IMR-90 (cell line): ENCODE measurements around the gene ALLC. TPM values are rescaled to one million over a fixed set of nuclear protein-coding genes. Genes with fewer than 3 reads are reported as not detected.

Experiments used
- ATAC-seq: fragments of 200-7000 bp; cut with Tn5 transposase; 2 replicates; pipeline ENCODE4 v1.9.1; 2020; ENCODE audit warnings: low read depth, mild to moderate bottlenecking, moderate library complexity
- BruUV-seq: library from RNA; stranded (reverse); fragments of 400-500 nt; replicated peaks from 2 replicates; lab custom pipeline; 2021; lab: Mats Ljungman, UMichigan
- CTCF ChIA-PET: fragments of 300-600 bp; formaldehyde crosslinking; extraction: SDS; loops from one replicate; lab custom pipeline; 2021; ENCODE audit warnings: antibody characterized with exemption; lab: Yijun Ruan, JAX
- POLR2A ChIA-PET: fragments of 300-600 bp; sonication (Branson Sonifier 250); formaldehyde crosslinking; loops from one replicate; lab custom pipeline; 2022; ENCODE audit warnings: antibody characterized with exemption; ENCODE audit not compliant: unreplicated experiment; lab: Charles Lee
- DNase-seq: peaks from one replicate; pipeline ENCODE4 v3.0.0; 2013
- H2AFZ ChIP-seq: replicated peaks from 2 replicates; pipeline ENCODE3; 2013; ENCODE audit warnings: low read length, mild to moderate bottlenecking; ENCODE audit not compliant: poor library complexity
- H2AK5ac ChIP-seq: 2 replicates; pipeline ENCODE4 v1.6.1; 2013; ENCODE audit warnings: low read depth, low read length, inconsistent platforms
- H2AK9ac ChIP-seq: replicated peaks from 2 replicates; pipeline ENCODE3; 2013; ENCODE audit warnings: mild to moderate bottlenecking, low read depth, low read length, moderate library complexity; ENCODE audit not compliant: poor library complexity
- H2BK120ac ChIP-seq: 2 replicates; pipeline ENCODE4 v1.6.1; 2013; ENCODE audit warnings: low read depth, low read length, inconsistent platforms
- H2BK15ac ChIP-seq: 3 replicates; pipeline ENCODE4 v1.6.1; 2013; ENCODE audit warnings: low read depth, low read length, inconsistent platforms
- H2BK20ac ChIP-seq: 2 replicates; pipeline ENCODE4 v1.6.1; 2013; ENCODE audit warnings: low read depth, mild to moderate bottlenecking, inconsistent platforms, low read length, moderate library complexity
- H2BK5ac ChIP-seq: 2 replicates; pipeline ENCODE4 v1.6.1; 2013; ENCODE audit warnings: mild to moderate bottlenecking, low read depth, low read length, inconsistent platforms; ENCODE audit not compliant: poor library complexity, severe bottlenecking
- H3K14ac ChIP-seq: replicated peaks from 2 replicates; pipeline ENCODE4 v1.6.1; 2013; ENCODE audit warnings: low read depth, low read length, inconsistent platforms
- H3K18ac ChIP-seq: 2 replicates; pipeline ENCODE4 v1.6.1; 2013; ENCODE audit warnings: low read depth, low read length, control low read depth
- H3K23ac ChIP-seq: 2 replicates; pipeline ENCODE4 v1.6.1; 2013; ENCODE audit warnings: low read depth, low read length, inconsistent platforms
- H3K27ac ChIP-seq: 2 replicates; pipeline ENCODE4 v1.5.1; 2013; ENCODE audit warnings: mild to moderate bottlenecking, control low read depth, low read length; ENCODE audit not compliant: insufficient read depth
- H3K27me3 ChIP-seq: 2 replicates; pipeline ENCODE4 v1.6.1; 2013; ENCODE audit warnings: low read length; ENCODE audit not compliant: control insufficient read depth, insufficient read depth
- H3K36me3 ChIP-seq: 2 replicates; pipeline ENCODE4 v1.6.1; 2013; ENCODE audit warnings: low read length, mixed read lengths; ENCODE audit not compliant: control insufficient read depth, insufficient read depth
- H3K4ac ChIP-seq: 2 replicates; pipeline ENCODE4 v1.6.1; 2013; ENCODE audit warnings: low read depth, low read length, inconsistent platforms
- H3K4me1 ChIP-seq: 2 replicates; pipeline ENCODE4 v1.6.1; 2013; ENCODE audit warnings: low read length, mixed read lengths; ENCODE audit not compliant: control insufficient read depth, insufficient read depth
- H3K4me2 ChIP-seq: 2 replicates; pipeline ENCODE4 v1.6.1; 2013; ENCODE audit warnings: low read depth, mild to moderate bottlenecking, control low read depth, low read length, moderate library complexity
- H3K4me3 ChIP-seq: 2 replicates; pipeline ENCODE4 v1.5.1; 2013; ENCODE audit warnings: low read depth, mild to moderate bottlenecking, control low read depth, low read length, moderate library complexity; ENCODE audit not compliant: insufficient read depth
- H3K56ac ChIP-seq: 2 replicates; pipeline ENCODE4 v1.6.1; 2013; ENCODE audit warnings: low read length, inconsistent platforms; ENCODE audit not compliant: insufficient read depth; ENCODE audit errors: extremely low read depth
- H3K79me1 ChIP-seq, 2 experiments: 2 replicates each; pipeline ENCODE4 v1.6.1; 2013; ENCODE audit warnings: low read length in 2 of 2, inconsistent platforms in 1 of 2, low read depth in 1 of 2
- H3K9ac ChIP-seq: 2 replicates; pipeline ENCODE4 v1.6.1; 2013; ENCODE audit warnings: low read depth, low read length, control low read depth
- H3K9me1 ChIP-seq: 2 replicates; pipeline ENCODE4 v1.6.1; 2013; ENCODE audit warnings: low read length, inconsistent platforms; ENCODE audit not compliant: insufficient read depth
- H3K9me3 ChIP-seq: 2 replicates; pipeline ENCODE4 v1.6.1; 2013; ENCODE audit warnings: low read length; ENCODE audit not compliant: control insufficient read depth, insufficient read depth
- H4K20me1 ChIP-seq: 2 replicates; pipeline ENCODE4 v1.6.1; 2013; ENCODE audit warnings: low read length, inconsistent platforms; ENCODE audit not compliant: insufficient read depth
- H4K5ac ChIP-seq: 2 replicates; pipeline ENCODE4 v1.6.1; 2013; ENCODE audit warnings: mild to moderate bottlenecking, low read depth, low read length, control low read depth
- H4K8ac ChIP-seq, 2 experiments: 2 replicates each; pipeline ENCODE4 v1.6.1; 2013; ENCODE audit warnings: low read depth in 2 of 2, low read length in 2 of 2, control low read depth in 1 of 2, inconsistent platforms in 1 of 2
- H4K91ac ChIP-seq: 2 replicates; pipeline ENCODE4 v1.6.1; 2013; ENCODE audit warnings: low read depth, low read length, inconsistent platforms; ENCODE audit not compliant: insufficient read depth
- BHLHE40 ChIP-seq: fragments of 150-350 bp; IDR thresholded peaks from 2 replicates; pipeline ENCODE4 v1.6.1; 2016; ENCODE audit warnings: mild to moderate bottlenecking, low read depth, low read length
- FOS ChIP-seq: fragments of 150-350 bp; IDR thresholded peaks from 2 replicates; pipeline ENCODE4 v1.6.1; 2016; ENCODE audit warnings: low read depth, low read length
- MAFK ChIP-seq: IDR thresholded peaks from 2 replicates; pipeline ENCODE4 v1.6.1; 2012; ENCODE audit warnings: low read depth, low read length, improper control_type of control experiment
- NFE2L2 ChIP-seq: fragments of 150-350 bp; IDR thresholded peaks from 2 replicates; pipeline ENCODE4 v1.6.1; 2016; ENCODE audit warnings: low read depth, mild to moderate bottlenecking, low read length
- RAD21 ChIP-seq: IDR thresholded peaks from 2 replicates; pipeline ENCODE4 v1.6.1; 2012; ENCODE audit warnings: low read length, improper control_type of control experiment
- RCOR1 ChIP-seq: IDR thresholded peaks from 2 replicates; pipeline ENCODE4 v1.6.1; 2012; ENCODE audit warnings: mild to moderate bottlenecking, low read length, improper control_type of control experiment; ENCODE audit not compliant: insufficient replicate concordance
- RFX5 ChIP-seq: IDR thresholded peaks from 2 replicates; pipeline ENCODE4 v1.8.0; 2012; ENCODE audit warnings: low read depth, mild to moderate bottlenecking, low read length, moderate library complexity
- SMC3 ChIP-seq: fragments of 150-350 bp; IDR thresholded peaks from 2 replicates; pipeline ENCODE4 v1.6.1; 2016; ENCODE audit warnings: low read depth, mild to moderate bottlenecking, antibody characterized with exemption, low read length, moderate library complexity
- WGBS, 2 experiments: methylation state at CpG; one replicate each; pipeline versions ENCODE4 v1.1.5 to v1.1.7; 2013; ENCODE audit warnings: missing lambda C conversion rate in 2 of 2; ENCODE audit not compliant: insufficient read length in 1 of 2; ENCODE audit errors: extremely low coverage in 2 of 2; 5-methylcytosine and 5-hydroxymethylcytosine counted together
- dilution Hi-C: fragments of 300-500 bp; cut with HindIII; formaldehyde crosslinking; loops from one replicate; pipeline ENCODE4 v1.14.3; 2018; ENCODE audit warnings: low sequenced_read_pairs; ENCODE audit not compliant: unreplicated experiment
- in situ Hi-C: fragments of 300-500 bp; cut with MboI; formaldehyde crosslinking; loops from 3 replicates; pipeline ENCODE4 v1.14.3; 2019; ENCODE audit warnings: low sequenced_read_pairs, inconsistent platforms, mixed read lengths
- intact Hi-C: fragments of 100-400 bp; cut with micrococcal nuclease; formaldehyde crosslinking; loops from 2 replicates; pipeline ENCODE4 v1.10.0; 2022
- microRNA-seq, 2 experiments: library from miRNA; stranded (forward) in 1 of 2; unstranded in 1 of 2; fragments of 10-50 nt in 1 of 2; fragments of <30 nt in 1 of 2; gene quantifications in 1 of 2; microRNA quantifications in 1 of 2; one replicate each; pipeline versions ENCODE3 to v1.1.0; 2013 to 2020; ENCODE audit not compliant: insufficient read depth in 1 of 2, insufficient read length in 1 of 2, unreplicated experiment in 1 of 2
- polyA plus RNA-seq, 3 experiments: library from polyadenylated mRNA; depleted of rRNA; stranded (reverse); fragments of >200 nt; gene quantifications; 2 replicates each; pipeline ENCODE4 v1.2.3, GENCODE V29; 2012; ENCODE audit warnings: low replicate concordance in 1 of 3
- small RNA-seq, 5 experiments: library from RNA; depleted of rRNA; stranded (forward); fragments of <200 nt; gene quantifications; one replicate each; pipeline ENCODE3, GENCODE V24; 2012
- total RNA-seq: library from RNA; depleted of rRNA; stranded (reverse); fragments of >200 nt; gene quantifications from 2 replicates; pipeline ENCODE4 v1.2.3, GENCODE V29; 2012; rRNA removed
- TF ChIP-seq, protein P1 (sequence below): fragments of 150-350 bp; IDR thresholded peaks from 2 replicates; pipeline ENCODE4 v1.6.1; 2016; ENCODE audit warnings: low read depth, mild to moderate bottlenecking, low read length, moderate library complexity, borderline replicate concordance

ALLC gene
- total and polyA plus RNA-seq, 2 of the 4 experiments (the other 2 are of a cell fraction) = not detected

DNA sequence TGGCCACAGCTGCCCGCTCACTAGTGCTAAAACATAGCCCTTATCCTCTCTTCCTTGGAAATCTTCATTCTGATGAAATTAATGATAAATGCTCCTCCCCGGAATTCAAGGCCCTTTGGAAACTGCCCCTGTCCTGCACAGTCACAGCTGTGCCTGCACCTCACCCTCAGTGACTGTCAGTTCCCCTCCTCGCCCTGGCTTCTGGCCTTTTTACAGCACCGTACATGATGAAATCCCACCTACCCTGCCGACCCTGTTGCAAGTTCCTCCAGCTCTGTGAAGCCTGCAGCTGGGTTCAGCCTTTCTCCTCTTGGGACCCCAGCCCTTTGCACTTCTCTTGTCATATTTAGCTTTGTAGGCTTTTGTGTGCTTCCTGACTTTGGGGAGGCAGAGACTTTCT is 93.8 kb downstream of the ALLC start:
- in situ Hi-C loops = no loop called here

More for the DNA sequence above, 93.8 kb downstream of the ALLC start:
- Histone ChIP-seq H2BK5ac (no peak overlapping the region), H4K5ac (no peak overlapping the region), H2AFZ (peak overlapping the region; percentile 54), H3K4ac (no peak overlapping the region), H2BK20ac (no peak overlapping the region), H3K18ac (no peak overlapping the region), H3K9me3 (no peaks in the 10 kb centered on the region), H2AK9ac (no peak overlapping the region), H3K4me2 (no peak overlapping the region), H2BK15ac (no peak overlapping the region), H3K23ac (no peak overlapping the region), H4K8ac (no peak overlapping the region), H3K27ac (no peak overlapping the region), H3K79me1 (no peaks in the 10 kb centered on the region), H3K27me3 (no peaks in the 10 kb centered on the region; the same call in 1 of the 2 replicates), H3K9ac (no peak overlapping the region), H3K14ac (no peak overlapping the region), H3K4me1 (peaks cover 2% of the 10 kb centered on the region; the same call in 1 of the 2 replicates), H3K4me3 (no peak overlapping the region), H2BK120ac (no peak overlapping the region), H3K56ac (no peak overlapping the region), H2AK5ac (no peak overlapping the region), H4K91ac (no peak overlapping the region), H4K20me1 (no peaks in the 10 kb centered on the region), H3K36me3 (no peaks in the 10 kb centered on the region), H3K9me1 (no peaks in the 10 kb centered on the region)
- dilution Hi-C loops = no loop called here
- ChIA-PET CTCF (interaction anchor here (1.4 kb wide), 1 partner anchor 28 kb away, joined by 4 read pairs; no protein-coding TSS in a partner anchor), POLR2A (no interaction called here)
- TF ChIP-seq MAFK (no peak), RFX5 (no peak), NFE2L2 (no peak), SMC3 (no peak), FOS (no peak), RCOR1 (no peak), BHLHE40 (no peak), RAD21 (no peak)
- TF ChIP-seq, protein P1, sequence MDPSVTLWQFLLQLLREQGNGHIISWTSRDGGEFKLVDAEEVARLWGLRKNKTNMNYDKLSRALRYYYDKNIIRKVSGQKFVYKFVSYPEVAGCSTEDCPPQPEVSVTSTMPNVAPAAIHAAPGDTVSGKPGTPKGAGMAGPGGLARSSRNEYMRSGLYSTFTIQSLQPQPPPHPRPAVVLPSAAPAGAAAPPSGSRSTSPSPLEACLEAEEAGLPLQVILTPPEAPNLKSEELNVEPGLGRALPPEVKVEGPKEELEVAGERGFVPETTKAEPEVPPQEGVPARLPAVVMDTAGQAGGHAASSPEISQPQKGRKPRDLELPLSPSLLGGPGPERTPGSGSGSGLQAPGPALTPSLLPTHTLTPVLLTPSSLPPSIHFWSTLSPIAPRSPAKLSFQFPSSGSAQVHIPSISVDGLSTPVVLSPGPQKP = no peak
- ATAC-seq = no peak
- no CpG with 5 or more reads among the region's 5 CpGs for WGBS, 2 experiments
- DNase-seq = no peak
- BruUV-seq = no TSS peak
- intact Hi-C loops = no loop called here

Small RNAs within 50 kb of the gene (microRNA-seq; reads per million reads assigned to microRNA genes)
- not detected for gene TMSB4XP2 (ENCODE audit: insufficient read depth, insufficient read length)

Small RNAs within 50 kb of the gene (small RNA-seq; reads per million reads assigned to genes)
- 0 reads per million in 5 experiments for gene TMSB4XP2

Other genes starting within 250 kb of the ALLC start
- 43.2 and 49.7 TPM in 2 replicates for gene ADI1, start 138.7 kb upstream of the ALLC start, total RNA-seq
- 40.7 and 46.0 TPM in 2 replicates for gene ADI1, start 138.7 kb upstream of the ALLC start, polyA plus RNA-seq (2012; rRNA removed)
- 23.7 and 38.3 TPM in 2 replicates for gene RNASEH1, start 99.9 kb upstream of the ALLC start, total RNA-seq
- gene RNASEH1, start 99.9 kb upstream of the ALLC start, polyA plus RNA-seq (2012; rRNA removed) = 21.7 and 23.5 TPM in 2 replicates
- gene RPS7, start 82.9 kb upstream of the ALLC start, total RNA-seq = 3,111 and 3,387 TPM in 2 replicates
- gene RPS7, start 82.9 kb upstream of the ALLC start, polyA plus RNA-seq (2012; rRNA removed) = 1,199 and 1,260 TPM in 2 replicates
- under 0.01 and 0.28 TPM in 2 replicates for gene COLEC11, start 63.1 kb upstream of the ALLC start, total RNA-seq
- 0.24 and 0.55 TPM in 2 replicates for gene COLEC11, start 63.1 kb upstream of the ALLC start, polyA plus RNA-seq (2012; rRNA removed)
- not detected in 2 replicates for gene DCDC2C, start 45.4 kb downstream of the ALLC start, total RNA-seq
- gene DCDC2C, start 45.4 kb downstream of the ALLC start, polyA plus RNA-seq (2012; rRNA removed) = not detected in 2 replicates